Endothelial cell of umbilical vein (primary cell): ENCODE results near the gene ARHGAP18. TPM values are rescaled to one million over a fixed set of nuclear protein-coding genes. Genes with fewer than 3 reads are reported as not detected.

ENCODE experiments used
- BruUV-seq: library from RNA; stranded (reverse); fragments of 400-500 nt; replicated peaks from 2 replicates; lab custom pipeline; 2021; lab: Mats Ljungman, UMichigan
- CTCF ChIA-PET: fragments of 300-600, 350-600 bp; sonication (Branson Sonifier 250); formaldehyde crosslinking; loops from one replicate; lab custom pipeline; 2021; ENCODE audit warnings: antibody characterized with exemption, inconsistent platforms; lab: Charles Lee
- POLR2A ChIA-PET: fragments of 300-600, 350-600 bp; sonication (Branson Sonifier 250); formaldehyde crosslinking; loops from one replicate; lab custom pipeline; 2021; ENCODE audit warnings: antibody characterized with exemption, inconsistent platforms; lab: Charles Lee
- DNase-seq: peaks from one replicate; pipeline ENCODE4 v3.0.0-alpha.2; 2011; ENCODE audit warnings: low read depth, low spot score
- FAIRE-seq: peaks from 2 replicates; lab custom pipeline; 2011; peaks lifted over from hg19 to GRCh38; lab: Jason Lieb, UNC
- H2AFZ ChIP-seq: 2 replicates; pipeline ENCODE4 v1.6.0; 2012; ENCODE audit warnings: low read depth, low read length, control low read depth, inconsistent platforms
- H3K27ac ChIP-seq: 2 replicates; pipeline ENCODE4 v1.5.1; 2011; ENCODE audit warnings: low read depth, mild to moderate bottlenecking, control low read depth, low read length, moderate library complexity; ENCODE audit not compliant: insufficient read depth
- H3K27me3 ChIP-seq, 2 experiments: 2 replicates each; pipeline versions ENCODE4 v1.6.0 to v1.6.1; 2011; ENCODE audit warnings: low read length in 2 of 2, mixed read lengths in 1 of 2; ENCODE audit not compliant: control insufficient read depth in 2 of 2, insufficient read depth in 2 of 2
- H3K36me3 ChIP-seq, 2 experiments: 2 replicates in 1 of 2; 3 replicates in 1 of 2; pipeline ENCODE4 v1.5.1; 2011; ENCODE audit warnings: low read length in 2 of 2, mild to moderate bottlenecking in 1 of 2, moderate library complexity in 1 of 2; ENCODE audit not compliant: control insufficient read depth in 2 of 2, insufficient read depth in 2 of 2; ENCODE audit errors: extremely low read depth in 1 of 2
- H3K4me1 ChIP-seq: 3 replicates; pipeline ENCODE4 v1.5.1; 2011; ENCODE audit warnings: mild to moderate bottlenecking, low read length; ENCODE audit not compliant: control insufficient read depth, insufficient read depth; ENCODE audit errors: extremely low read depth
- H3K4me2 ChIP-seq: 2 replicates; pipeline ENCODE4 v1.6.1; 2011; ENCODE audit warnings: low read length, control low read depth, mixed read lengths; ENCODE audit not compliant: insufficient read depth
- H3K4me3 ChIP-seq, 3 experiments: fragments of 200-600 bp in 1 of 3; sonication (generic), shearing (Covaris generic) in 1 of 3; replicated peaks in 1 of 3; 2 replicates each; pipeline ENCODE4 v1.5.1; 2011 to 2016; ENCODE audit warnings: control low read depth in 3 of 3, low read length in 3 of 3, mild to moderate bottlenecking in 2 of 3, inconsistent platforms in 1 of 3, low read depth in 1 of 3, moderate library complexity in 1 of 3; ENCODE audit not compliant: insufficient read depth in 1 of 3
- H3K79me2 ChIP-seq: 2 replicates; pipeline ENCODE4 v1.6.0; 2012; ENCODE audit warnings: low read length, inconsistent platforms; ENCODE audit not compliant: control insufficient read depth, insufficient read depth
- H3K9ac ChIP-seq: replicated peaks from 2 replicates; pipeline ENCODE3; 2011; ENCODE audit warnings: low read length, control low read depth; ENCODE audit not compliant: insufficient read depth; ENCODE audit errors: extremely low read depth
- H3K9me1 ChIP-seq: replicated peaks from 3 replicates; pipeline ENCODE4 v1.6.0; 2011; ENCODE audit warnings: mild to moderate bottlenecking, low read length; ENCODE audit not compliant: control insufficient read depth, insufficient read depth; ENCODE audit errors: extremely low read depth
- H3K9me3 ChIP-seq: replicated peaks from 2 replicates; pipeline ENCODE4 v1.5.1; 2012; ENCODE audit warnings: low read length, inconsistent platforms; ENCODE audit not compliant: control insufficient read depth, insufficient read depth
- H4K20me1 ChIP-seq: replicated peaks from 2 replicates; pipeline ENCODE3; 2011; ENCODE audit warnings: mild to moderate bottlenecking, low read length; ENCODE audit not compliant: control insufficient read depth, insufficient read depth; ENCODE audit errors: extremely low read depth
- EZH2 ChIP-seq: IDR thresholded peaks from 2 replicates; pipeline ENCODE4 v1.6.1; 2012; ENCODE audit warnings: borderline replicate concordance, low read depth, mild to moderate bottlenecking, moderate library complexity, low read length, inconsistent platforms; ENCODE audit not compliant: severe bottlenecking
- FOS ChIP-seq: IDR thresholded peaks from 2 replicates; pipeline ENCODE4 v1.6.1; 2011; ENCODE audit warnings: mild to moderate bottlenecking, low read length, moderate library complexity, borderline replicate concordance; ENCODE audit not compliant: insufficient read depth
- GATA2 ChIP-seq: IDR thresholded peaks from 2 replicates; pipeline ENCODE4 v1.7.0; 2011; ENCODE audit warnings: low read depth, mild to moderate bottlenecking, moderate library complexity, mixed read lengths, low read length; ENCODE audit not compliant: insufficient read length, insufficient read depth
- JUN ChIP-seq: IDR thresholded peaks from 2 replicates; pipeline ENCODE4 v1.6.1; 2011; ENCODE audit warnings: borderline replicate concordance, low read depth; ENCODE audit not compliant: insufficient read length, insufficient read depth
- MYC ChIP-seq: IDR thresholded peaks from one replicate; pipeline ENCODE4 v1.6.1; 2011; ENCODE audit warnings: mild to moderate bottlenecking, low read depth, low read length
- POLR2A ChIP-seq: IDR thresholded peaks from 2 replicates; pipeline ENCODE4 v1.6.1; 2012; ENCODE audit warnings: low read depth, mild to moderate bottlenecking, control low read depth, low read length
- POLR2AphosphoS5 ChIP-seq: IDR thresholded peaks from 2 replicates; pipeline ENCODE4 v1.6.1; 2012; ENCODE audit warnings: low read depth, mild to moderate bottlenecking, control low read depth, low read length, moderate library complexity; ENCODE audit not compliant: insufficient read depth
- dilution Hi-C: fragments of 300-500 bp; cut with MboI; formaldehyde crosslinking; loops from one replicate; pipeline ENCODE4 v1.15.0; 2019; ENCODE audit warnings: low sequenced_read_pairs; ENCODE audit not compliant: extremely low pct_ligation_motif_present
- intact Hi-C: fragments of 100-400 bp; cut with micrococcal nuclease; formaldehyde crosslinking; loops from one replicate; pipeline ENCODE4 v1.10.0; 2022
- polyA plus RNA-seq, 4 experiments: library from polyadenylated mRNA; depleted of rRNA in 3 of 4; stranded (reverse) in 3 of 4; unstranded in 1 of 4; fragments of >200 nt; gene quantifications; 2 replicates each; pipeline versions ENCODE4 v1.2.1 to v1.2.3, GENCODE V29; 2011 to 2012; ENCODE audit warnings: missing spikeins in 1 of 4
- total RNA-seq: library from RNA; stranded (reverse); gene quantifications from 2 replicates; pipeline ENCODE4 v1.2.3, GENCODE V29; 2021
- TF ChIP-seq, protein P1 (sequence below): IDR thresholded peaks from 2 replicates; pipeline ENCODE4 v1.6.1; 2011; ENCODE audit not compliant: insufficient read depth, insufficient read length
- TF ChIP-seq, protein P2 (sequence below), 2 donors: IDR thresholded peaks; 1 replicate in 1 of 2; 2 replicates in 1 of 2; pipeline ENCODE4 v1.5.1; 2011; ENCODE audit warnings: low read length in 2 of 2, mild to moderate bottlenecking in 2 of 2, moderate library complexity in 2 of 2, control low read depth in 1 of 2, inconsistent platforms in 1 of 2, low read depth in 1 of 2; ENCODE audit not compliant: insufficient read depth in 1 of 2; ENCODE audit errors: extremely low read depth in 1 of 2

ARHGAP18 gene
- total and polyA plus RNA-seq, 2 donors (not counting 3 experiments of a cell fraction or from before 2014, with no cell fraction given) = 13.1 to 86.1 TPM

- intact Hi-C loops = no loop called here
Observed at GRCh38 chr6:129725341-129725740, 15.4 kb upstream of the ARHGAP18 start.

More at GRCh38 chr6:129725341-129725740, 15.4 kb upstream of the ARHGAP18 start:
- Histone ChIP-seq H3K27ac (no peak overlapping the region), H3K9me1 (no peaks in the 10 kb centered on the region), H3K9me3 (no peaks in the 10 kb centered on the region), H3K4me3 (no peak overlapping the region), H3K9ac (no peak overlapping the region), H3K36me3 (no peaks in the 10 kb centered on the region), H4K20me1 (no peaks in the 10 kb centered on the region), H2AFZ (no peak overlapping the region), H3K4me2 (no peak overlapping the region), H3K27me3 (no peaks in the 10 kb centered on the region), H3K4me1 (peaks cover 11% of the 10 kb centered on the region), H3K79me2 (no peaks in the 10 kb centered on the region)
- ChIA-PET POLR2A (no interaction called here), CTCF (interaction anchor here (1.1 to 1.9 kb wide), 5 partner anchors 12 to 226 kb away, joined by 3 to 6 read pairs (median 4); partner anchors contain the start of gene ARHGAP18)
- DNase-seq (no peak), FAIRE-seq (no peak)
- no TSS peak for BruUV-seq
- dilution Hi-C loops = no loop called here
- TF ChIP-seq, protein P1, sequence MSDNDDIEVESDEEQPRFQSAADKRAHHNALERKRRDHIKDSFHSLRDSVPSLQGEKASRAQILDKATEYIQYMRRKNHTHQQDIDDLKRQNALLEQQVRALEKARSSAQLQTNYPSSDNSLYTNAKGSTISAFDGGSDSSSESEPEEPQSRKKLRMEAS = no peak
- TF ChIP-seq MYC (no peak), POLR2A (no peak), EZH2 (no peak), FOS (no peak), JUN (no peak), POLR2AphosphoS5 (no peak), GATA2 (no peak)
- TF ChIP-seq, protein P2, sequence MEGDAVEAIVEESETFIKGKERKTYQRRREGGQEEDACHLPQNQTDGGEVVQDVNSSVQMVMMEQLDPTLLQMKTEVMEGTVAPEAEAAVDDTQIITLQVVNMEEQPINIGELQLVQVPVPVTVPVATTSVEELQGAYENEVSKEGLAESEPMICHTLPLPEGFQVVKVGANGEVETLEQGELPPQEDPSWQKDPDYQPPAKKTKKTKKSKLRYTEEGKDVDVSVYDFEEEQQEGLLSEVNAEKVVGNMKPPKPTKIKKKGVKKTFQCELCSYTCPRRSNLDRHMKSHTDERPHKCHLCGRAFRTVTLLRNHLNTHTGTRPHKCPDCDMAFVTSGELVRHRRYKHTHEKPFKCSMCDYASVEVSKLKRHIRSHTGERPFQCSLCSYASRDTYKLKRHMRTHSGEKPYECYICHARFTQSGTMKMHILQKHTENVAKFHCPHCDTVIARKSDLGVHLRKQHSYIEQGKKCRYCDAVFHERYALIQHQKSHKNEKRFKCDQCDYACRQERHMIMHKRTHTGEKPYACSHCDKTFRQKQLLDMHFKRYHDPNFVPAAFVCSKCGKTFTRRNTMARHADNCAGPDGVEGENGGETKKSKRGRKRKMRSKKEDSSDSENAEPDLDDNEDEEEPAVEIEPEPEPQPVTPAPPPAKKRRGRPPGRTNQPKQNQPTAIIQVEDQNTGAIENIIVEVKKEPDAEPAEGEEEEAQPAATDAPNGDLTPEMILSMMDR (IDR thresholded peaks at IDR 0.05; ENCODE audit: extremely low read depth in 1 of 2, insufficient read depth in 1 of 2, low read depth in 1 of 2, low read length in 2 of 2) = no peak
